Endothelial cell of umbilical vein (primary cell): ENCODE results near the gene CLIC3. TPM values are rescaled to one million over a fixed set of nuclear protein-coding genes. Genes with fewer than 3 reads are reported as not detected.

Source experiments
- BruUV-seq: library from RNA; stranded (reverse); fragments of 400-500 nt; replicated peaks from 2 replicates; lab custom pipeline; 2021; lab: Mats Ljungman, UMichigan
- CTCF ChIA-PET: fragments of 300-600, 350-600 bp; sonication (Branson Sonifier 250); formaldehyde crosslinking; loops from one replicate; lab custom pipeline; 2021; ENCODE audit warnings: antibody characterized with exemption, inconsistent platforms; lab: Charles Lee
- POLR2A ChIA-PET: fragments of 300-600, 350-600 bp; sonication (Branson Sonifier 250); formaldehyde crosslinking; loops from one replicate; lab custom pipeline; 2021; ENCODE audit warnings: antibody characterized with exemption, inconsistent platforms; lab: Charles Lee
- DNase-seq: peaks from one replicate; pipeline ENCODE4 v3.0.0-alpha.2; 2011; ENCODE audit warnings: low read depth, low spot score
- FAIRE-seq: peaks from 2 replicates; lab custom pipeline; 2011; peaks lifted over from hg19 to GRCh38; lab: Jason Lieb, UNC
- H2AFZ ChIP-seq: 2 replicates; pipeline ENCODE4 v1.6.0; 2012; ENCODE audit warnings: low read depth, low read length, control low read depth, inconsistent platforms
- H3K27ac ChIP-seq: 2 replicates; pipeline ENCODE4 v1.5.1; 2011; ENCODE audit warnings: low read depth, mild to moderate bottlenecking, control low read depth, low read length, moderate library complexity; ENCODE audit not compliant: insufficient read depth
- H3K27me3 ChIP-seq, 2 experiments: 2 replicates each; pipeline versions ENCODE4 v1.6.0 to v1.6.1; 2011; ENCODE audit warnings: low read length in 2 of 2, mixed read lengths in 1 of 2; ENCODE audit not compliant: control insufficient read depth in 2 of 2, insufficient read depth in 2 of 2
- H3K36me3 ChIP-seq, 2 experiments: 2 replicates in 1 of 2; 3 replicates in 1 of 2; pipeline ENCODE4 v1.5.1; 2011; ENCODE audit warnings: low read length in 2 of 2, mild to moderate bottlenecking in 1 of 2, moderate library complexity in 1 of 2; ENCODE audit not compliant: control insufficient read depth in 2 of 2, insufficient read depth in 2 of 2; ENCODE audit errors: extremely low read depth in 1 of 2
- H3K4me1 ChIP-seq: 3 replicates; pipeline ENCODE4 v1.5.1; 2011; ENCODE audit warnings: mild to moderate bottlenecking, low read length; ENCODE audit not compliant: control insufficient read depth, insufficient read depth; ENCODE audit errors: extremely low read depth
- H3K4me2 ChIP-seq: 2 replicates; pipeline ENCODE4 v1.6.1; 2011; ENCODE audit warnings: low read length, control low read depth, mixed read lengths; ENCODE audit not compliant: insufficient read depth
- H3K4me3 ChIP-seq, 3 experiments: fragments of 200-600 bp in 1 of 3; sonication (generic), shearing (Covaris generic) in 1 of 3; replicated peaks in 1 of 3; 2 replicates each; pipeline ENCODE4 v1.5.1; 2011 to 2016; ENCODE audit warnings: control low read depth in 3 of 3, low read length in 3 of 3, mild to moderate bottlenecking in 2 of 3, inconsistent platforms in 1 of 3, low read depth in 1 of 3, moderate library complexity in 1 of 3; ENCODE audit not compliant: insufficient read depth in 1 of 3
- H3K79me2 ChIP-seq: 2 replicates; pipeline ENCODE4 v1.6.0; 2012; ENCODE audit warnings: low read length, inconsistent platforms; ENCODE audit not compliant: control insufficient read depth, insufficient read depth
- H3K9ac ChIP-seq: replicated peaks from 2 replicates; pipeline ENCODE3; 2011; ENCODE audit warnings: low read length, control low read depth; ENCODE audit not compliant: insufficient read depth; ENCODE audit errors: extremely low read depth
- H3K9me1 ChIP-seq: replicated peaks from 3 replicates; pipeline ENCODE4 v1.6.0; 2011; ENCODE audit warnings: mild to moderate bottlenecking, low read length; ENCODE audit not compliant: control insufficient read depth, insufficient read depth; ENCODE audit errors: extremely low read depth
- H3K9me3 ChIP-seq: replicated peaks from 2 replicates; pipeline ENCODE4 v1.5.1; 2012; ENCODE audit warnings: low read length, inconsistent platforms; ENCODE audit not compliant: control insufficient read depth, insufficient read depth
- H4K20me1 ChIP-seq: replicated peaks from 2 replicates; pipeline ENCODE3; 2011; ENCODE audit warnings: mild to moderate bottlenecking, low read length; ENCODE audit not compliant: control insufficient read depth, insufficient read depth; ENCODE audit errors: extremely low read depth
- CTCF ChIP-seq, 2 donors: IDR thresholded peaks; 1 replicate in 1 of 2; 2 replicates in 1 of 2; pipeline ENCODE4 v1.5.1; 2011; ENCODE audit warnings: low read length in 2 of 2, mild to moderate bottlenecking in 2 of 2, moderate library complexity in 2 of 2, control low read depth in 1 of 2, inconsistent platforms in 1 of 2, low read depth in 1 of 2; ENCODE audit not compliant: insufficient read depth in 1 of 2; ENCODE audit errors: extremely low read depth in 1 of 2
- EZH2 ChIP-seq: IDR thresholded peaks from 2 replicates; pipeline ENCODE4 v1.6.1; 2012; ENCODE audit warnings: borderline replicate concordance, low read depth, mild to moderate bottlenecking, moderate library complexity, low read length, inconsistent platforms; ENCODE audit not compliant: severe bottlenecking
- FOS ChIP-seq: IDR thresholded peaks from 2 replicates; pipeline ENCODE4 v1.6.1; 2011; ENCODE audit warnings: mild to moderate bottlenecking, low read length, moderate library complexity, borderline replicate concordance; ENCODE audit not compliant: insufficient read depth
- GATA2 ChIP-seq: IDR thresholded peaks from 2 replicates; pipeline ENCODE4 v1.7.0; 2011; ENCODE audit warnings: low read depth, mild to moderate bottlenecking, moderate library complexity, mixed read lengths, low read length; ENCODE audit not compliant: insufficient read length, insufficient read depth
- JUN ChIP-seq: IDR thresholded peaks from 2 replicates; pipeline ENCODE4 v1.6.1; 2011; ENCODE audit warnings: borderline replicate concordance, low read depth; ENCODE audit not compliant: insufficient read length, insufficient read depth
- MAX ChIP-seq: IDR thresholded peaks from 2 replicates; pipeline ENCODE4 v1.6.1; 2011; ENCODE audit not compliant: insufficient read depth, insufficient read length
- MYC ChIP-seq: IDR thresholded peaks from one replicate; pipeline ENCODE4 v1.6.1; 2011; ENCODE audit warnings: mild to moderate bottlenecking, low read depth, low read length
- POLR2A ChIP-seq: IDR thresholded peaks from 2 replicates; pipeline ENCODE4 v1.6.1; 2012; ENCODE audit warnings: low read depth, mild to moderate bottlenecking, control low read depth, low read length
- POLR2AphosphoS5 ChIP-seq: IDR thresholded peaks from 2 replicates; pipeline ENCODE4 v1.6.1; 2012; ENCODE audit warnings: low read depth, mild to moderate bottlenecking, control low read depth, low read length, moderate library complexity; ENCODE audit not compliant: insufficient read depth
- dilution Hi-C: fragments of 300-500 bp; cut with MboI; formaldehyde crosslinking; loops from one replicate; pipeline ENCODE4 v1.15.0; 2019; ENCODE audit warnings: low sequenced_read_pairs; ENCODE audit not compliant: extremely low pct_ligation_motif_present
- intact Hi-C: fragments of 100-400 bp; cut with micrococcal nuclease; formaldehyde crosslinking; loops from one replicate; pipeline ENCODE4 v1.10.0; 2022
- polyA plus RNA-seq, 4 experiments: library from polyadenylated mRNA; depleted of rRNA in 3 of 4; stranded (reverse) in 3 of 4; unstranded in 1 of 4; fragments of >200 nt; gene quantifications; 2 replicates each; pipeline versions ENCODE4 v1.2.1 to v1.2.3, GENCODE V29; 2011 to 2012; ENCODE audit warnings: missing spikeins in 1 of 4
- total RNA-seq: library from RNA; stranded (reverse); gene quantifications from 2 replicates; pipeline ENCODE4 v1.2.3, GENCODE V29; 2021

CLIC3 gene
- total and polyA plus RNA-seq, 2 donors (not counting 3 experiments of a cell fraction or from before 2014, with no cell fraction given) = 2.3 TPM; not detected in 1

GRCh38 chr9:136964833-136965422, 31.4 kb downstream of the CLIC3 start:
- Histone ChIP-seq H4K20me1 (no peaks in the 10 kb centered on the region), H3K27ac (no peak overlapping the region), H3K4me2 (no peak overlapping the region), H3K9me1 (no peaks in the 10 kb centered on the region), H3K79me2 (no peaks in the 10 kb centered on the region), H3K4me1 (no peaks in the 10 kb centered on the region), H3K9ac (no peak overlapping the region), H3K4me3 (no peak overlapping the region), H3K36me3 (no peaks in the 10 kb centered on the region), H2AFZ (no peak overlapping the region), H3K27me3 (no peaks in the 10 kb centered on the region), H3K9me3 (no peaks in the 10 kb centered on the region)
- dilution Hi-C loops = no loop called here
- BruUV-seq = no TSS peak
- TF ChIP-seq JUN = no peak
- no peak for TF ChIP-seq GATA2
- no peak for TF ChIP-seq EZH2
- no peak for TF ChIP-seq MAX
- no peak for TF ChIP-seq FOS
- TF ChIP-seq MYC = no peak
- TF ChIP-seq CTCF (IDR thresholded peaks at IDR 0.05; ENCODE audit: extremely low read depth in 1 of 2, insufficient read depth in 1 of 2, low read depth in 1 of 2, low read length in 2 of 2) = no peak
- no peak for TF ChIP-seq POLR2A
- TF ChIP-seq POLR2AphosphoS5 = no peak
- DNase-seq (no peak), FAIRE-seq (no peak)
- intact Hi-C loops = no loop called here
- ChIA-PET CTCF (interaction anchor here (0.8 to 1.4 kb wide), 3 partner anchors 11 to 35 kb away, joined by 3 to 6 read pairs (median 4); no protein-coding TSS in a partner anchor), POLR2A (interaction anchor here (0.6 kb wide), 1 partner anchor 348 kb away, joined by 3 read pairs; no protein-coding TSS in a partner anchor)
